OCI-LY3 (cell line): ENCODE measurements around the gene RAB38.

Experiments
- CTCF ChIP-seq: fragments of 200-600, 300-600 bp; sonication (generic); IDR thresholded peaks from 2 replicates; pipeline ENCODE4 v1.5.1; 2014; ENCODE audit warnings: antibody characterized with exemption, low read length, low read depth
- EZH2phosphoT487 ChIP-seq: fragments of 200-600 bp; shearing (Covaris generic); IDR thresholded peaks from 2 replicates; pipeline ENCODE4 v1.6.1; 2018; ENCODE audit warnings: antibody characterized with exemption, mixed run types, low read depth

GRCh38 chr11:88086297-88086696 is 88.9 kb downstream of the RAB38 start:
- TF ChIP-seq CTCF (no peak), EZH2phosphoT487 (no peak)
